T-helper 2 cell (primary cell): ENCODE measurements around the gene SLC29A2.

Source experiments
- DNase-seq, 5 experiments: peaks; one replicate each; pipeline versions ENCODE4 v3.0.0 to v3.0.0-alpha.2; 2012 to 2022

Gene SLC29A2

GRCh38 chr11:66317723-66318599 lies 53.6 kb downstream of the SLC29A2 start:
- peak in 2 of 5 experiments; percentile 70 to 79 for DNase-seq

GRCh38 chr11:66317322-66317722 lies 54.2 kb downstream of the SLC29A2 start:
- no peak for DNase-seq

GRCh38 chr11:66316849-66317251 lies 54.7 kb downstream of the SLC29A2 start, which contains the start of gene CD248:
Gene CD248 (minus strand): TSS chr11:66317044. CDS start chr11:66317027, 17 bp downstream.
- no peak for DNase-seq

GRCh38 chr11:66315921-66316811 lies 55.4 kb downstream of the SLC29A2 start:
- DNase-seq = no peak

GRCh38 chr11:66315498-66315885 lies 56.1 kb downstream of the SLC29A2 start:
- no peak for DNase-seq

- no peak for DNase-seq
Measured at GRCh38 chr11:66314561-66315497, 56.7 kb downstream of the SLC29A2 start.

- no peak for DNase-seq
Measured at GRCh38 chr11:66314186-66314501, 57.4 kb downstream of the SLC29A2 start.

GRCh38 chr11:66313321-66314185 lies 58.0 kb downstream of the SLC29A2 start:
- no peak for DNase-seq

- peak; percentile 91 to 99 (median 97) for DNase-seq
Measured at GRCh38 chr11:66312549-66313320, 58.8 kb downstream of the SLC29A2 start.
